Right cardiac atrium (tissue), 5 donors: ENCODE results near the gene FRMD8. TPM values are rescaled to one million over a fixed set of nuclear protein-coding genes. Genes with fewer than 3 reads are reported as not detected.

Experiments
- ATAC-seq, 2 donors: fragments of 200-7000 bp; cut with Tn5 transposase; one replicate each; pipeline versions ENCODE4 v1.8.0 to v1.9.1; 2020; ENCODE audit warnings: moderate library complexity in 2 of 2, mild to moderate bottlenecking in 1 of 2
- DNase-seq, 3 donors: peaks; one replicate each; pipeline ENCODE4 v3.0.0-alpha.2; 2020
- H3K27ac ChIP-seq: one replicate; pipeline ENCODE4 v1.5.1; 2013; ENCODE audit warnings: mild to moderate bottlenecking, low read length, control low read depth, moderate library complexity
- H3K27me3 ChIP-seq: one replicate; pipeline ENCODE4 v1.6.1; 2013; ENCODE audit not compliant: control insufficient read depth, insufficient read depth
- H3K4me1 ChIP-seq: one replicate; pipeline ENCODE4 v1.6.1; 2013; ENCODE audit warnings: low read length; ENCODE audit not compliant: control insufficient read depth, insufficient read depth
- H3K4me3 ChIP-seq: one replicate; pipeline ENCODE4 v1.5.1; 2013; ENCODE audit warnings: low read length, control low read depth
- H3K9me3 ChIP-seq: one replicate; pipeline ENCODE4 v1.6.1; 2013; ENCODE audit warnings: low read length; ENCODE audit not compliant: control insufficient read depth
- WGBS: extraction: QIAGEN DNeasy Blood & Tissue Kit; methylation state at CpG from one replicate; pipeline ENCODE4 v1.1.7; 2013; 5-methylcytosine and 5-hydroxymethylcytosine counted together
- intact Hi-C, 4 donors: fragments of 100-400 bp; cut with DNase I; formaldehyde crosslinking; loops; one replicate each; pipeline versions ENCODE4 v1.11.0 to v1.14.0; 2022 to 2023
- polyA plus RNA-seq: library from polyadenylated mRNA; stranded (reverse); fragments of 200-250 nt; gene quantifications from one replicate; pipeline ENCODE4 v1.2.3, GENCODE V29; 2013
- total RNA-seq, 4 donors: library from RNA; stranded (reverse); fragmentation: NEBNext Ultra II Directional; extraction: Animal tissue kit (Norgen Biotek cat#: 25700); gene quantifications; one replicate each; pipeline ENCODE4 v1.2.1, GENCODE V29; 2021
- donor health status: healthy with polysubstance abuse.
- donor health status: DM: no; HTN: yes; CAD: no.
- donor health status: DM: no; HTN: no; CAD: no.
- donor health status: DM: no; HTN: yes; CAD: no; lungs with severe emphysema.
- donor health status: DM: yes; HTN: yes; CAD: no.

The FRMD8 gene
- total and polyA plus RNA-seq, 5 donors: 9.3 to 16.1 (median 12.7) TPM

DNA sequence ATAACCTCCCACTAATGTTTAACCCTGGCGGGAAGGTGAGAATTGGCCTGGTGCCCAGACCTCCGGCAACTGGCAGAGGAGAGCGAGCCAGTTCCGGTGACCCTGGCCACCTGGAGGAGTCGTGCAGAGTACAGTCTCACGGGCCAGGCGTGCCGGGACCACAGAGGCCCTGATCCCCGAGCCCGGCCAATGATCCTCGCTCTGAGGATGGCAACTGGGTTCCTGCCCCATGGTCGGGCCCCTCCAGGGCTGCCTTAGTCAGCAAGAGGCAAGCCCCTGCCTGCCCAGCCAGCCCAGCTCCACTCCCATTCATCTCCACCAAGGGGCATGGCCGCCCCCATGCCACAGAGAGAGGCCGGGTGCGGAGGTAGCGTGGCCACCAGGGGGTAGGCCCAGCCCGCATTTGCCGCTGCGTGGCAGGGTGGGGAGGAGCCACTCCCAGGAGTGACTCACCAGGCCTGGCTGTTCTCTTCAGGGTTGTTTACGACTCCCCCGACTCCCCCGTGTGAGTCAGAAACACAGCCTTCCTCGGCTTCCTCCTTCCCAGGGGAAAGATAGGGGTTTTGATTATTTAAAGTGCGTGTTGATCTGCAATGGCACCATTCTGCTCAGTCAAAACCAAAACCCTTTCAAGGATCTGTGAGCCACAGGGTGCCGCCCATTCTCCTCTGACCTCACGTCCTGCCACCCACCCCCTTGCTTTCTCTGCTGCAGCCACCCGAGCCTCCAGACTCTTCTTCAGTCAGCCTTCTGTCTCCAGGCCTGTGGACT lies 4.2 kb upstream of the FRMD8 start, which contains the start of gene SLC25A45:
TSS of gene SLC25A45 (minus strand) at position 614 of the 771 bp plus-strand sequence. CDS start 695 bp downstream, outside the sequence.
- Histone ChIP-seq H3K9me3 (no peaks in the 10 kb centered on the region), H3K27me3 (no peaks in the 10 kb centered on the region), H3K27ac (peak within 1 kb of the TSS; percentile 97), H3K4me3 (peak within 1 kb of the TSS; percentile 15), H3K4me1 (peaks cover 6% of the 10 kb centered on the region)
- under 1% methylated on average over 27 of the region's 27 CpGs for WGBS
- intact Hi-C loops: loop anchor here in 2 of 4 donors (2.0 to 10.0 kb wide), 2 partner anchors 129 to 133 kb away; no protein-coding TSS in a partner anchor
- DNase-seq (peak; percentile 95 to 97 (median 96)), ATAC-seq (peak; percentile 93 to 94)

DNA sequence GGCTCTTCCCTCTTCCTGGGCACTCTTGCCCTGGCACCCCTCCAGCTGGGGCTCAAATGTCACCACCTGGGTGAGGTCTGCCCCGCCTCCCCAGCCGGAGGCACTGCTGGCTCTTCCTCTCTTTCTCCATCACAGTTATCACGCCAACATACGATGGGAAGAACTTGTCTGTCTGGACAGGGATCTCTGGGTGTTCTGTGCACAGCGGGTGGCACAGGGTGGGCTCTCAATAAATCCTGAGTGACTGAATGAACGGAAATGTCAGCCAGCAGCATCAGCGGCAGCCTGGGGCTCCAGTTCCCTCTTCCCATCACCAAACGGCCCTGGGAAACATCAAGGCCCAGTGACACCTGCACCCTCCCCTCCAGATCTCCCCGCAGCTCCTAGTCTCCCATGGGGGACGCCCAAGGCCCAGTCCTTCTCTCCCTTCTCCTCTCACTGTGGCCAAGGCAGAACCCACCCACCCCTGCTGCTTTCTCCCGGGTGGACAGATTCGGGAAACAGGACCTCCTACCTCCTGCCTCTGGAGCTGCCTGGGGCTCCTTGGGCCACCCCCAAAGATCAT lies 3.6 kb upstream of the FRMD8 start:
- no peaks in the 10 kb centered on the region for H3K9me3 ChIP-seq
- no peak for DNase-seq
- H3K27ac ChIP-seq: peak overlapping the region; percentile 97
- H3K4me1 ChIP-seq: peaks cover 6% of the 10 kb centered on the region
- H3K27me3 ChIP-seq: no peaks in the 10 kb centered on the region
- H3K4me3 ChIP-seq: peak overlapping the region; percentile 15
- intact Hi-C loops: loop anchor here in 2 of 4 donors (2.0 to 10.0 kb wide), 2 partner anchors 128 to 132 kb away; no protein-coding TSS in a partner anchor
- no peak for ATAC-seq
- 22% methylated on average over 12 of the region's 12 CpGs for WGBS

- intact Hi-C loops: loop anchor here in 2 of 4 donors (2.0 to 10.0 kb wide), 2 partner anchors 127 to 131 kb away; no protein-coding TSS in a partner anchor
- H3K27ac ChIP-seq: peak overlapping the region; percentile 78
- H3K4me3 ChIP-seq: no peak overlapping the region
- H3K27me3 ChIP-seq: no peaks in the 10 kb centered on the region
- DNase-seq (no peak), ATAC-seq (no peak)
- WGBS: 89% methylated on average over 6 of the region's 6 CpGs
- H3K9me3 ChIP-seq: no peaks in the 10 kb centered on the region
- H3K4me1 ChIP-seq: peaks cover 6% of the 10 kb centered on the region
Measured at GRCh38 chr11:65383778-65384177, 2.7 kb upstream of the FRMD8 start.

GRCh38 chr11:65384301-65384889 lies 2.0 kb upstream of the FRMD8 start:
- Histone ChIP-seq H3K27ac (peak overlapping the region; percentile 78), H3K4me1 (peaks cover 6% of the 10 kb centered on the region), H3K9me3 (no peaks in the 10 kb centered on the region), H3K4me3 (no peak overlapping the region), H3K27me3 (no peaks in the 10 kb centered on the region)
- DNase-seq: peak in 1 of 3 donors; percentile 63
- no peak for ATAC-seq
- intact Hi-C loops: loop anchor here in 1 of 4 donors (10.0 kb wide), 1 partner anchor 130 kb away; no protein-coding TSS in a partner anchor
- 62% methylated on average over 8 of the region's 8 CpGs for WGBS

DNA sequence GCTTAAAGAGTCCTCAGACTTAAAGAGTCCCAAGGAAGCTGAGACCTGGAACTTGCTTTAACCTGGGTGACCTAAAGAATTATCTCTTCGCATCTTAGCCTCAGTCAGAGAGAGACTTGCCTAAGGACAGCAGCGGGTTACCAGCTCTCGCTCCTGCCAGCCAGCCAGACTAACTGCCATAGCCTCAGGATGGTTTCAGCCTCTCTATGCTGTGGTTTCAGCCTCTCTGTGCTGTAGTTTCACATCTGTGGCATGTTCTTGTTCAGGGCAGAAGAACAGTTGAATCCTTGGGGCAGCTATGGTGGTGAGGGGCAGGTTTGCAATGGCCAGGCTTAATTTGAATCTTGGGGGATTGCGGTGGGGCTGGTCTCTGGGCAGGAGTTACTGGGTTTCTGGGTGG lies 2.3 kb downstream of the FRMD8 start:
- DNase-seq: no peak
- no peaks in the 10 kb centered on the region for H3K27me3 ChIP-seq
- H3K4me1 ChIP-seq: peaks cover 9% of the 10 kb centered on the region
- no peak for ATAC-seq
- H3K4me3 ChIP-seq: no peak overlapping the region
- WGBS: 91% methylated on average over 4 of the region's 4 CpGs
- H3K27ac ChIP-seq: peak overlapping the region; percentile 7
- no peaks in the 10 kb centered on the region for H3K9me3 ChIP-seq
- intact Hi-C loops: loop anchor here in 1 of 4 donors (10.0 kb wide), 1 partner anchor 126 kb away; no protein-coding TSS in a partner anchor

DNA sequence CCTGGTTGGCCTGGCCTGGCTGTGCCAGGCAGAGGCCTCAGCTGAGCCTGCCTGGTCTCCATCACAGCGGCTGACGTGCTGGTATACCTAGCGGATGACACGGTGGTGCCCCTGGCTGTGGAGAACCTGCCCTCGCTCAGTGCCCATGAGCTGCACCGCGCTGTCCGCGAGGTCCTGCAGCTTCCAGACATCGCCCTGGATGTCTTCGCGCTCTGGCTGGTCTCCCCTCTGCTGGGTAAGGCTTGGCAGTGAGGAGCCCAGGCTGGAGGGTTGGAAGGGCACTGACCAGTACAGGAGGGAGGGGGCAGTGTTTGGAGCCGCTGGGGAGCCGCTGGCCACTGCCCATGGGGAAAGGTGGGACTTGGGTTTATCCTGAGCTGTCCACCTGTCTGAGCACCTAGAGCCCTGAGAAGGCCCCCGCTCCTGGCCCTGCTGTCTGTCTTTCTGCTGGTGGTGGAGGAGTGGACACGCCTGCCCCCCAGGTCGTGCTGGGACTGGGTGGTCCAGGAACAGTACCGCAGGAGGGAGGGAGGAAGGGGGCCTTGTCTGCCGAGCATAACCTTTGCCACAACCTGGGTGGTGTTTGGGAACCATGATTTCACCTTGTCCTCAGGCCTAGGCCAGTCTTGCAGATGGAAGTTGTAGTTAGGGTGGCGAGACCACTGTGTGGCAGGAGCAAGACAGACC lies 3.0 kb downstream of the FRMD8 start:
- Histone ChIP-seq H3K27ac (peak overlapping the region; percentile 90), H3K9me3 (no peaks in the 10 kb centered on the region), H3K4me3 (no peak overlapping the region), H3K27me3 (no peaks in the 10 kb centered on the region), H3K4me1 (peaks cover 9% of the 10 kb centered on the region)
- ATAC-seq (no peak), DNase-seq (no peak)
- intact Hi-C loops: loop anchor here in 1 of 4 donors (10.0 kb wide), 1 partner anchor 125 kb away; no protein-coding TSS in a partner anchor
- WGBS: 90% methylated on average over 20 of the region's 20 CpGs

- H3K4me1 ChIP-seq: peaks cover 9% of the 10 kb centered on the region
- WGBS: 46% methylated on average over 21 of the region's 21 CpGs
- no peak for DNase-seq
Measured at GRCh38 chr11:65390099-65390941, 3.9 kb downstream of the FRMD8 start.

DNA sequence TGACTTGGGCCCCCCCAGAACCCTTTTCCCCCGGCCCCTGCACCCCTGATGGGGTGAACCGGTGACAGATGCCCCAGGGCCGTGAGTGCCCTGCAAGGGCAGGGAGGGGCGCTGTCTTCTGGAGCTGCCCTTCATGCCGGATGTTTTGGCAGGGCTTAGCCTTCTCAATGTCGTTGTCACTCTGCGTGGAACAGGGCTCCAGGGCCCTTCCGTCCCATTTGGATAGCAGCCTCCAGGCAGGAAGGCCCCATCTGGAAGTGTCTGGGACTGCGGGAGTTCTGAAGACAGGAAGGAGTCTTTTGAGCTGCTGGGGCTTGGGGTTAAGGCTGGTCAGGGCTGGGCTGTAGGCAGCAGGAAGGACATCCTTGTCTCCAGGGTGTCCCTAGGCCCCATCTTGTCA lies 4.6 kb downstream of the FRMD8 start:
- no peak for DNase-seq
- Histone ChIP-seq H3K9me3 (no peaks in the 10 kb centered on the region), H3K4me1 (peaks cover 9% of the 10 kb centered on the region), H3K27ac (peak overlapping the region; percentile 90), H3K27me3 (no peaks in the 10 kb centered on the region), H3K4me3 (no peak overlapping the region)
- intact Hi-C loops: no loop called here
- ATAC-seq: peak; percentile 8 to 35
- 26% methylated on average over 9 of the region's 9 CpGs for WGBS

More at GRCh38 chr11:65390099-65390941, 3.9 kb downstream of the FRMD8 start:
- H3K27me3 ChIP-seq: no peaks in the 10 kb centered on the region
- peak overlapping the region; percentile 90 for H3K27ac ChIP-seq
- intact Hi-C loops: no loop called here
- H3K4me3 ChIP-seq: no peak overlapping the region
- ATAC-seq: peak in 1 of 2 donors; percentile 11
- H3K9me3 ChIP-seq: no peaks in the 10 kb centered on the region

GRCh38 chr11:65392186-65392829 lies 5.9 kb downstream of the FRMD8 start:
- Histone ChIP-seq H3K4me3 (no peak overlapping the region), H3K9me3 (no peaks in the 10 kb centered on the region), H3K4me1 (peaks cover 9% of the 10 kb centered on the region), H3K27me3 (no peaks in the 10 kb centered on the region), H3K27ac (no peak overlapping the region)
- ATAC-seq (no peak), DNase-seq (no peak)
- intact Hi-C loops: no loop called here
- WGBS: 85% methylated on average over 13 of the region's 13 CpGs
